IPS-18a (cell line): ENCODE data around the gene NLGN2.

ENCODE experiments used
- H3K27ac ChIP-seq: one replicate; pipeline ENCODE4 v1.5.1; 2013; ENCODE audit warnings: low read length
- H3K27me3 ChIP-seq: one replicate; pipeline ENCODE4 v1.6.1; 2013; ENCODE audit warnings: mild to moderate bottlenecking, low read length; ENCODE audit not compliant: control insufficient read depth, insufficient read depth
- H3K36me3 ChIP-seq: one replicate; pipeline ENCODE4 v1.6.1; 2013; ENCODE audit warnings: low read depth, low read length; ENCODE audit not compliant: control insufficient read depth
- H3K4me1 ChIP-seq: one replicate; pipeline ENCODE4 v1.6.1; 2013; ENCODE audit warnings: low read depth, low read length; ENCODE audit not compliant: control insufficient read depth
- H3K4me3 ChIP-seq: one replicate; pipeline ENCODE4 v1.5.1; 2013; ENCODE audit warnings: low read length
- H3K9ac ChIP-seq: one replicate; pipeline ENCODE4 v1.6.1; 2013; ENCODE audit warnings: mild to moderate bottlenecking, low read length, moderate library complexity
- H3K9me3 ChIP-seq: one replicate; pipeline ENCODE4 v1.6.1; 2013; ENCODE audit warnings: low read depth, low read length; ENCODE audit not compliant: control insufficient read depth

The NLGN2 gene

DNA sequence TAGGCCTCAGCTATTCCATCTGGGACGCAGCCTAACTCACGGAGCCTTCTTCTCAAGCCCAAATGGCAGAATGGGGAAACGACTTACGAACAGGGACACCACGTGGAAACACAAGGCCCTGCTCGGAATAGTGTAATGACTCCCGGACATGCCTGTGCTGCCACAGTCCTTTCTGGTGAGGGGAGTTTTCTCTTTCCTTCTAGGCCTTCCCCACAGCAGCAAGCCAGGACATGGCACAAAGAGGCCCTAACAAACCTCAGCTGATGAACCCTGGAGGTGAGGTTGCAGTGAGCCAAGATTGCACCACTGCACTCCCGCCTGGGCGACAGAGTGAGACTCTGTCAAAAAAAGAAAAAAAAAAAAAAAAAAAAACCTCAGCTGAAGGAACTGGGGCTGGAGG, 56.4 kb downstream of the NLGN2 start:
- Histone ChIP-seq H3K27ac (no peak overlapping the region), H3K36me3 (no peaks in the 10 kb centered on the region), H3K9me3 (no peaks in the 10 kb centered on the region), H3K9ac (no peak overlapping the region), H3K4me1 (peaks cover 6% of the 10 kb centered on the region), H3K4me3 (no peak overlapping the region), H3K27me3 (no peaks in the 10 kb centered on the region)

DNA sequence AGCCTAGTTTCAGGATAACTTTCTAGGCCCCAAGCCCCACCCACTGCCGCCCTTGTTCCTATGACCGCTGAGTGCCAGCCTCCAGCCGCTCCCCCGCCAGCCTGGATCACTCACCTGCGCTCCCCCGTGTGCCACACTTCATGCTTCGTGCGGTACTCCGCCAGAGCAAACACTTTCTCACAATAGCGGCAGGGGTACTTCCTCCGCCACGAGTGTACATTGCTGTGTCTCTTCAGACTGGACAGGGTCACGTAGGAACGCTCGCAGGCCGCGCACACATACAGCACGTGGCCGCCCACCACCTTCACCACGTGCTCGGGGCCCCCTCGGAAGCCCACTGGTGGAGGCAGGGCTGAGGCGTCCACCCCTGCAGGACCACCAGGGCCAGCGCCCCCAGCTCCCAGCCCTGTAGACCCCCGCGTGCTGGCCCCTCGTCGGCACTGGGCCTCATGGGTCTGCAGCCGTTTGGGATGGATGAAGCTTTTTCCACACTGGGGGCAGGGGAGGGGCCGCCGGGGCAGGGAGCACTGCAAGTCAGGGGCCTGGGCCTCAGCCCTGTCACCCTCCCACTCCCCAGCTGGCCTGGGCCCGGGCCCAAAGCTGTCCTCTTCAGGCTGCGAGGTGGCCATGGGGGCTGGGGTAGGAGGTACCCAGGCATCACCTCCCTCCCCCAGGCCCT, 58.1 kb downstream of the NLGN2 start:
- H3K4me1 ChIP-seq = peaks cover 5% of the 10 kb centered on the region
- H3K36me3 ChIP-seq = no peaks in the 10 kb centered on the region
- H3K4me3 ChIP-seq = no peak overlapping the region
- no peak overlapping the region for H3K9ac ChIP-seq
- no peaks in the 10 kb centered on the region for H3K9me3 ChIP-seq
- no peak overlapping the region for H3K27ac ChIP-seq
- H3K27me3 ChIP-seq = no peaks in the 10 kb centered on the region

DNA sequence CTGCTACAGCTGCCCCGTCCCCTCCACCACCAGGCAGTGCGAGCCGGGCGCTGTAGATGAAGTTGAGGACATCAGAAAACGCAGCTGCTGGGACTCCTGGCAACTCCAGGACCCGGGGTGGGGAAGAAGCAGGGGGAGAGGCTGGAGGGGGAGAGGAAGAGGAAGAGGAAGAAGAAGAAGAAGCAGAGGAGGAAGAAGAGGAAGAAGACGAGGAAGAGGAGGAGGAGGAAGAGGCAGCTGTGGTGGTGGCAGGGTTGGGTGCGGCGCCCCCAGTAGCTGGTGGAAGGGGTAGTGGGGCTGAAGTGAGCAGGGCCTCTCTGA, 58.6 kb downstream of the NLGN2 start:
- H3K9ac ChIP-seq = no peak overlapping the region
- H3K27me3 ChIP-seq = no peaks in the 10 kb centered on the region
- H3K4me3 ChIP-seq = no peak overlapping the region
- H3K4me1 ChIP-seq = no peaks in the 10 kb centered on the region
- no peaks in the 10 kb centered on the region for H3K9me3 ChIP-seq
- H3K27ac ChIP-seq = no peak overlapping the region
- H3K36me3 ChIP-seq = no peaks in the 10 kb centered on the region

DNA sequence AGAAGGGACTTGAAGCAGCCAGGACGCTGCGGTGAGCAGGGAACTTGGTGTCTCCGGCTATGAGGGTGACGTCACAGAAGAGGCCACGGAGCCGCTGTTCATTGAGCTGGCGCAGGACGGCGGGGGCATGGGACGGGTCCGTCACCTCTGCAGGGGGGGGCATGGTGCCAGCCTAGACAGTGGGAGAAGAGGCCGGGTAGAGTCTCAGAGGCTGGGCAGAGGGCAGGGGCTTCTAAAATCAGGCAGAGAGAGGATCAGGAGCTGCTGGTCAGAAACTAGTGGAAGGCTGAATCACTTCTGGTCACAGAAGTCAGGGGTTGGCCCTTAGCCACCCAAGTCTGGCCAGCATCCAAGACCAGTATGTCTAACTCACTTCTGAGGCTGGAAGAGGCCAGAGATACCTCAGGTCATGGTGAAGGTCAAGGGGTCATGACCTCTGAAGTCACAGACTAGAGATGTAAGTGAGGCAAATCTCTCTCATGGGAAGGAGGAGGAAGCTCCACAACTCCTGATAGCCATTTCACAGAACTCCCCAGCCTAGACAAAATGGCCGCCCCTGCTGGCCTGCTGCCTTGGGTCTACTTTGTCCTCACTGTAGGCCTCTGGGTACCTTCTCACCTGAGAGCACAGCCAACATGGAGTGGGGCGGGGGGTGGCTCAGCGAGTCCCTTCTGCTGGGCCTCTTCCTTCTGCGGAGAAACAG, 59.1 kb downstream of the NLGN2 start:
- no peaks in the 10 kb centered on the region for H3K36me3 ChIP-seq
- no peaks in the 10 kb centered on the region for H3K4me1 ChIP-seq
- H3K4me3 ChIP-seq = no peak overlapping the region
- no peaks in the 10 kb centered on the region for H3K27me3 ChIP-seq
- H3K9ac ChIP-seq = no peak overlapping the region
- no peak overlapping the region for H3K27ac ChIP-seq
- no peaks in the 10 kb centered on the region for H3K9me3 ChIP-seq

DNA sequence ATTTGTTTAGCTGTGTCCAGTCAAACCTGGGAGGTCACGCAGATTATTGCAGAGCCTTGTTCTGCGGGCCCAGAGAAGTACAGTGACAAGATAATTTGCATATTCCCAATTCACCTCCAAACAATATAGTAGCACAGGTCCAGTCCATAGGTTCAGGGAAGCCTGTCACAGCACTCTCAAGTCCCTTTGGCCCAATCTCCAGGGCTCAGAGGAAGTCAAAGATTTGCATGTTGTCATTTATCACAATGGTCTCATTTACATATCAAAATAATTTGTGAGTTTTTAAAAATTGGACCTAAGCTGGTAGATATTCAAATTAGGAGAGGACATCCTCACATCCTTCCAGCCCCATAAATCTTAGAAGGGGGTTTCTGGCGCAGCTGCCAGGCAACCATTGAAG, 59.9 kb downstream of the NLGN2 start:
- Histone ChIP-seq H3K4me1 (no peaks in the 10 kb centered on the region), H3K27ac (no peak overlapping the region), H3K9ac (no peak overlapping the region)

DNA sequence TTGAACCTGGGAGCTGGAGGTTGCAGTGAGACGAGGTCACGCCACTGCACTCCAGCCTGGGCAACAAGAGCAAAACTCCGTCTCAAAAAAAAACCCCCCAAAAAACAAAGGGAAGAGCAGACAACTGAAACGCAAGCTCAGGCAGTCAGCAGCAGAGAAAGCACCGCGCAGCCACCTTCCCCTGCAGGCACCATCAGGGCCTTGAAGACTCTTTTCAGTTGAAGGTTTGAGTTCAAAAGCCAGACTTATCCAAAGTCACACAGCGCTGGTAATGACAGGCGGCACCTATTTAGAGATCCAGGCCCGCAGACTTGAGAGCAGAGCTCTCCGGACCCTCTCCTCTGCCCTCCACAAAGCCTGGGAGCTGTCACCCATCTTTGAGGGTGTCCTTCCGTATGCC, 60.6 kb downstream of the NLGN2 start:
- Histone ChIP-seq H3K9me3 (no peaks in the 10 kb centered on the region), H3K27ac (no peak overlapping the region), H3K4me3 (no peak overlapping the region), H3K36me3 (no peaks in the 10 kb centered on the region), H3K9ac (no peak overlapping the region), H3K27me3 (no peaks in the 10 kb centered on the region), H3K4me1 (no peaks in the 10 kb centered on the region)

More for the DNA sequence above, 59.9 kb downstream of the NLGN2 start:
- Histone ChIP-seq H3K4me3 (no peak overlapping the region), H3K27me3 (no peaks in the 10 kb centered on the region), H3K36me3 (no peaks in the 10 kb centered on the region), H3K9me3 (no peaks in the 10 kb centered on the region)

DNA sequence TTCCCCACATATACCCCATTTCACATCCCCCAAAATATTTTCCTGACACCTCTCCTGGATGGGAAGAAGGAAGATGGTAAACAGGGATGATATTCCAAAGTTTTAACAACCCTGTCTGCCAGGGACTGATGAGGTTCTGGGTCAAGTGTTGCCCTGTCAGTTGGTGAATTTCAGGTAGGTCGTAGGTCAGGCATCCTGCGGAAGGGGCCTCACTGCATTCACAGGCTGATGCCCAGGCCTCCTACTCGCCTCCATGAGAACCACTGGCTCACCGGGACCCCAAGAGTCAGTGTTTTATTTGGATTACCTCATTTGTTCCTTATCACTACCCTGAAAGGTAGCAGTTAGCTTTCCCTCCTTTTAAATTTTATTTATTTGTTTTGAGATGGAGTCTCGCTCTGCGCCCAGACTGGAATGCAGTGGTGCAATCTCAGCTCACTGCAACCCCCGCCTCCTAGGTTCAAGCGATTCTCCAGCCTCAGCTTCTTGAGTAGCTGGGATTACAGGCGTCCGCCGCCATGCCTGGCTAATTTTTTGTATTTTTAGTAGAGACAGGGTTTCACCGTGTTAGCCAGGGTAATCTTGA, 61.3 kb downstream of the NLGN2 start:
- H3K4me1 ChIP-seq = no peaks in the 10 kb centered on the region
- no peak overlapping the region for H3K27ac ChIP-seq
- no peak overlapping the region for H3K4me3 ChIP-seq
- H3K9me3 ChIP-seq = no peaks in the 10 kb centered on the region
- H3K27me3 ChIP-seq = no peaks in the 10 kb centered on the region
- H3K9ac ChIP-seq = no peak overlapping the region
- no peaks in the 10 kb centered on the region for H3K36me3 ChIP-seq
